HG02798 (cell line): Measurements from ENCODE around the gene UAP1L1.

Experiments
- ATAC-seq: cut with Tn5 transposase; IDR thresholded peaks from one replicate; pipeline ENCODE4 v1.9.1; 2021; ENCODE audit warnings: mild to moderate bottlenecking; ENCODE audit not compliant: unreplicated experiment, poor library complexity

Gene UAP1L1

DNA sequence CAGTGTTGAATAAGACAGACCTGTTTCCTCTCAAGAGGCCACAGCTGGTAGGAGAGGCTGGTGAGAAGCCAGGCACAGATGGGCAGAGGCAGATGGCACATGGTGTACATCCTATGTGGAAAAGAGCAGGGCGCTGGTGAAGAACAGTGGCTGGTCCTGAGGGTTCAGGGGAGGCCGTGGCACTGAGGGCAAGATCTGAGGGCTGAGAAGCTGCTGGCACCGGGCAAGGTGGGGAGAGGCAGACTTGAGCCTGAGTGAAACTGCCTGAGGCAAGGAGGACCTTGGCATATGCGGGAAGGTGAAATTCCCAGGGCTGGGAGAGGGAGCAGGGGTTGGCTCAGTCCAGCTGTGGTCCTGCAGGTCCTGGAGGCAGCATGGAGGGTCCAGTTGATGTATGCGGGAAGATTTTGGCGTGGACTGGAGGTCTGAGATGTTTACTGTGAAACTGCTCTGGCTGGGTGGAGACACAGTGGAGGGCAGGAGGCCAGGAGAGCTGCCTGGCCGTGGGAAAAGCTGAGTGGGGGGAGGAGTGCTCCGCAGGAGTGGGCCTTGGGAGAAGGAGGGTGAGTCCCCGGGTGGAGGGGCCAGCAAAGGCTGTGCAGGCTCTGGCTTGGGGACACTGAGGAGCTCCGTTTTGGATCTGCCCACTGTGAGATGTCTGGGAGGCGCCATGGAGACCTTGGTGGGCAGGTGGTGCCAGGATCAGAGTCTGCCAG lies 12.1 kb downstream of the UAP1L1 start:
- no peak for ATAC-seq

- ATAC-seq: peak; percentile 82
These were observed 18.6 kb downstream of the UAP1L1 start for GRCh38 chr9:137095664-137096517.

DNA sequence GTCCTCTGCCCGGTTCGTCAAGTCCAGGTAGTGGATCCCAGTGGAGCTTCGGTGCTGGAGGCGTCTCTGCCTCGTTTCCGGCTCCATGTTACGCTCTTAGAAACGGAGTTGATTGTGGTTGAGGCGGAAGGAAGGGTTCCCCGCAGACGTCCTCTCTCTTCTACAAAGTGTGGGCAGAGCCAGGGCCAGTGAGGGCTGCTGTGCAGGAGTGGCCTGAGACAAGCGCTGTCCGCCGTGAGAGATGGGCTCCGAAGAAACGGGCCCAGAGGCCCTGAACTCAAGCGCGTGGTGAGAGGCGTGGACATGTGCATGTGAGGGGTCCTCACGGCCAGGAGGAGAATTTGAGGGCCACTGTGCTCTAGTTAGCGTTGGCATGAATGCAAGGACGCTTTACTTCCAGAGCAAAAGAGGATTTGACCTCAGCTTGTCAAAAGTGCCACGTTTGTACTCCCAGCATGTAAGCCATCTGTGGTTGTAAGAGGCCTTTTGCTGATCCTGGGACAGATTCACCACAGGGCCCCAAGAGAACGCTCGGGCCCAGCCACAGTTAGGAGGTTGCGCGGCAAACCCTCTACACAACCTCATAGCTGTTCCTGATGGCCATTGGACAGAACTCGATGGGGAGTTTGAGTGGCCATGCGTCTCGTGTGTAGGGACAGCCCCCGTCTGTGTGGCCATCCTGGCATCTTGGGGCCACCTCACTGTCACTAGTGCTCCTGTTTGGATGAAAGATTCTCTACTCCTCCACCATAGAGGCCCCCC lies 19.6 kb downstream of the UAP1L1 start:
- ATAC-seq: no peak

GRCh38 chr9:137097761-137098462 lies 20.6 kb downstream of the UAP1L1 start:
- no peak for ATAC-seq

DNA sequence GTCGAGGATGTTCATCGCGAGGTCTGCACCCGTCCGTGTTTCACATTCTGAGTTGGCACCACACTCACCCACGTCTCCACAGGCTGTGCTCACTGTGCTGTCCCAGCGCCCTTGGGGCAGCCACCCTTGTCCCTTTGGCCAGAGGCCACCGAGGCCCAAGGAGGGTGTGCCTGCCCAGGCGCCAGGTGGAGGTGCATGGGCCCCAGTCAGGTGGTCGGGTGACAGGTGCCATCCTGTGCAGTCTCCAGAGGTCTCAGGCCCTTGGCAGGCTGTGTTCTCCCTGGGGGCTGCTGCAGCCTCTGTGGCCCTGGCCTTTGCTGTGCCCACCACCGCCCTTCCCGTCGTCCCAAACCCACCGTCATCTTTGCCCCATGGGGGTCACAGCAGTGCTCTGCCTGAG lies 21.9 kb downstream of the UAP1L1 start:
- ATAC-seq: no peak

DNA sequence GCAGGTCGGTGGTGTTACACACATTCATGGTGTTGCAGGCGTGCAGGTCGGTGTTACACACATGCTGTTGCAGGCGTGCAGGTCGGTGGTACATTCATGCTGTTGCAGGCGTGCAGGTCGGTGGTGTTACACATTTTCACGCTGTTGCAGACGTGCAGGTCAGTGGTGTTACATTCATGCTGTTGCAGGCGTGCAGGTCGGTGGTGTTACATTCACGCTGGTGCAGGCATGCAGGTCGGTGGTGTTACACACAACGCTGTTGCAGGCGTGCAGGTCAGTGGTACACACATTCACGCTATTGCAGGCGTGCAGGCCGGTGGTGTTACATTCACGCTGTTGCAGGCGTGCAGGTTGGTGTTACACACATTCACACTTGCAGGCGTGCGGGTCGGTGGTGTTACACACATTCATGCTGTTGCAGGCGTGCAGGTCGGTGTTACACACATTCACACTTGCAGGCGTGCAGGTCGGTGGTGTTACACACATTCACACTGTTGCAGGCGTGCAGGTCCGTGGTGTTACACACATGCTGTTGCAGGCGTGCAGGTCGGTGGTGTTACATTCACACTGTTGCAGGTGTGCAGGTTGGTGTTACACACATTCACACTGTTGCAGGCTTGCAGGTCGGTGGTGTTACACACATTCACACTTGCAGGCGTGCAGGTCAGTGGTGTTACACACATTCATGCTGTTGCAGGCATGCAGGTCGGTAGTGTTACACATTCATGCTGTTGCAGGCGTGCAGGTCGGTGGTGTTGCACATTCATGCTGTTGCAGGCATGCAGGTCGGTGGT lies 26.1 kb downstream of the UAP1L1 start:
- ATAC-seq: no peak

DNA sequence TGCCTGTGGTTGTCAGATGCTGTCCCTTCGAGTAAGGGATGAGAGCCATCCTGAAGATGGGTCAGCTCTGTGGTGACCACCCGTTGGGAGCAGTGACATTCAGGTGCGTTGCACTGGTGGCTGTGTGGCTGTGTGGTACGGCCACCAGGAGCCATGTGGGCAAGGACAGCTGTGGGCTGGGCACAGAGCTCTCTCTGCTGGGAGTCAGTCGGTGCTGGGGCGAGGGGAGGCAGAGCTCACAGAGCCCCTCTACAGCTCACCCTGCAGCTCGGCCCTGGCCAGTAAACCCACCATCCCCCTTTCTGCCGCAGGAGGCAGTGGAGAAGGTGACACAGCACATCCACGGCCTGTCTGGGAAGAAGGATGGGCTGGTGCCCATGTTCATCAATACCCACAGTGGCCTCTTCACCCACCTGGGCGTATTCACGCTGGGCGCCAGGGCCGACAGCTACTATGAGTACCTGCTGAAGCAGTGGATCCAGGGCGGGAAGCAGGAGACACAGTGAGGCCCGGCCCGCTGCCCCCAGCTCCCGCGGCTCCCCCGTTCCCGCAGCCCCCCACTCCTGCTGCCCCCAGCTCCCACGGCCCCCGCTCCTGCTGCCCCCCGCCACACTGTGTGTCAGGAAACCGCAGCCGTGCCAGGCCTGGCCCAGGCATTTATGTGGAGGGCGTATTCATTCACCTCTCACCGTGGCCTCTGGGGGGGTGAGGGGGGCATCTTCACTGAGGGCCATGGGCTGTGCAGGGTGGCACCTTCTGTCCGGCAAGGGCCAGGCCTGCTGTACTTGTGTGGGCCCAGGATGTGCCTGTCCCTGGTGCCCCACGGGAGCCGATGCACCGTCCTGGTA lies 28.7 kb downstream of the UAP1L1 start:
- no peak for ATAC-seq

GRCh38 chr9:137106662-137107250 lies 29.4 kb downstream of the UAP1L1 start:
- no peak for ATAC-seq

- ATAC-seq: no peak
These were observed 30.1 kb downstream of the UAP1L1 start for GRCh38 chr9:137107312-137107921.

DNA sequence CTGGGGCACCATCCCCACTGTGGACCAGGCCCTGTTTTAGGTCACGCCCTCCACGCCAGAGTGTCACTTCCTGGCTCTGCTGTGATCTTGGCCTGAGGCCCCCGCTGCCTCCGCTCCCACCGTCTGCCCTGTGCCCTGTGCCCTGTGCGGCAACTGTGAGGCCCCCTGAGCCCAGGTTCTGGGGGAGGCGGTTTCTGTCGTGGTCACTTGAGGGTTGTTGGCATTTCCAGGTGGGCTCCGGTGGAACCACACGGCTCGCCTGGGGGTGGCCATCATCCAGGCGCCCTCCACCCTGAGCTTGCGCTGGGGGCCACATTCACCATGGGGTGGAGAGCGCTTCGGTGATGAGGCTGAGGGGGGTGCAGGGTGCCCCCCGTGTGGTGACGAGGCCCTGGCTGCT lies 30.7 kb downstream of the UAP1L1 start:
- no peak for ATAC-seq

DNA sequence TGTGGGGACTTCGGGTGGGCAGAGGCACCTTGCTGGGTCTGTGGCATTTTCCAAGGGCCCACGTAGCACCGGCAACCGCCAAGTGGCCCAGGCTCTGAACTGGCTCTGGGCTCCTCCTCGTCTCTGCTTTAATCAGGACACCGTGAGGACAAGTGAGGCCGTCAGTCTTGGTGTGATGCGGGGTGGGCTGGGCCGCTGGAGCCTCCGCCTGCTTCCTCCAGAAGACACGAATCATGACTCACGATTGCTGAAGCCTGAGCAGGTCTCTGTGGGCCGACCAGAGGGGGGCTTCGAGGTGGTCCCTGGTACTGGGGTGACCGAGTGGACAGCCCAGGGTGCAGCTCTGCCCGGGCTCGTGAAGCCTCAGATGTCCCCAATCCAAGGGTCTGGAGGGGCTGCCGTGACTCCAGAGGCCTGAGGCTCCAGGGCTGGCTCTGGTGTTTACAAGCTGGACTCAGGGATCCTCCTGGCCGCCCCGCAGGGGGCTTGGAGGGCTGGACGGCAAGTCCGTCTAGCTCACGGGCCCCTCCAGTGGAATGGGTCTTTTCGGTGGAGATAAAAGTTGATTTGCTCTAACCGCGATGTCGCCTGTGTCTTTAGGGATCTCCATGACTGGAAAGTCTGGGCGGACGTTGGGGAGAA lies 31.4 kb downstream of the UAP1L1 start:
- ATAC-seq: no peak

GRCh38 chr9:137109250-137110146 lies 32.2 kb downstream of the UAP1L1 start:
- no peak for ATAC-seq

DNA sequence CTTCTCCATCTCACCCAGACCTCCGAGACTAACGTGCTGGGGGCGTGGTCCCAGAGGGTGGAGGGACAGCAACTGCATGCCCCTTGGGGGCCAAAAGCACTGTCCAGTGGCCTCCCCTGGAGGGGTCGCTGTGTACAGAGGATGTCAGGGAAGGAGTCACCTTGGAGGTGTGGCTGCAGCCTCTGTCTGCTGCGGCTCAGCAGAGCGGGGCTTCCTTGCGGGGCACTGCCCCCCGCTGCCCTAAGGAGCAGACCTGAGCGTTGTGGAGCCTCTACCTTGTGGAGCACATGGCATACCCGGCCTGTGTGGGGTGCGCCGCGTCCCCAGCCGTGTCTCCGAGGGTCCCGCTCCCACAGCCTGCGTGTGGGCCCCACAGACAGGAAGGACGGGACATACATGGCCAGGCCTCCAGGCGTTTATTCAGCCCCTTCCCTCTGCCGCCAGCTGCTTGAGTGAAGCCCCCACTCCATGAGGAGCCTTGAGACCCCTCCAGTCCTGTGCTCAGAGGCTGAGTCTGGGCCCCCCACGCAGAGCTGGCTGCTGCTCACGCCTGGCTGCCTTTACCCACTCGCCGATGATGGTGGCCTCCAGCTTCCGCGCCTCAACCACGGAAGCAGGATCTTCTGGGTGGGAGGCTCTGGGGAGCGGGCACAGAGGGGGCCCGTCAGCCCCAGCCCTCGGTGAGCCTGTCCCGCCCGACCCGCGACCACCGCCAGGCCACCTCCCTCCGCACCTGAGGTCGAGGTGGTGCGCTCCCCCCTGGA lies 33.0 kb downstream of the UAP1L1 start:
- no peak for ATAC-seq

DNA sequence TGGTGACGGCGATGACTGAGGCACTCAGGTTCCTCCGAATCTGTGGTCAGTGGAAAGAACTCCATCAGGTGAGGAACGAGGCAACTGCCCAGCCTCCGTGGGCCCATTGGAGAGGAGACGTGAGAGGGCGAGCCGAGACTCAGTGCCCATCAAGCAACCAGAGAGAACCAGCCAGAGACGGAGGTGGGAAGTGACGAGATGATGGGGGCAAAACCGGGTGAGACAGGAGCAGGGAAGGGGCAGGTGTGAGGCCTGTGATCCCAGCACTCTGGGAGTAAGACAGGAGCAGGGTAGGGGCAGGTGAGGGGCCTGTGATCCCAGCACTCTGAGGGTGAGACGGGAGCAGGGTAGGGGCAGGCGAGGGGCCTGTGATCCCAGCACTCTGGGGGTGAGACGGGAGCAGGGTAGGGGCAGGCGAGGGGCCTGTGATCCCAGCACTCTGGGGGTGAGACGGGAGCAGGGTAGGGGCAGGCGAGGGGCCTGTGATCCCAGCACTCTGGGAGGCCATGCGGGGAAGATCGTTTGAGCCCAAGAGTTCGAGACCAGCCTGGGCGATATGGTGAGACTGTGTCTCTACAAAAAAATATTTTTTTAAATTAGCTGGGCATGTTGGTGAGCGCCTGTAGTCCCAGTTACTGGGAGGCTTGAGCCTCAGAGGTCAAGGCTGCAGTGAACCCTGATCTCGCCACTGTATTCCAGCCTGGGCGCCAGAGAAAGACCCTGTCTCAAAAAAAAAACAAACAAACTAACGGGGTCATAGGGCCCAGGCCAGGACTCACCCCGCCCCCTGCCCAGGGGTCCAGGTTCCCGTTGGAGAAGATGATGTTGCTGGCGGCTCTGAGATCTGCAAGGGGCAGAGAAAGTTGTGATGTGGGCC lies 33.8 kb downstream of the UAP1L1 start:
- no peak for ATAC-seq
